OCI-LY1 (cell line): ENCODE data around the gene BSG.

Experiments used
- CTCF ChIP-seq: fragments of 200-600 bp; sonication (generic), shearing (Covaris generic); IDR thresholded peaks from 2 replicates; pipeline ENCODE4 v1.5.1; 2017; ENCODE audit warnings: mild to moderate bottlenecking, antibody characterized with exemption, low read length, moderate library complexity, mixed read lengths
- EZH2 ChIP-seq: fragments of 200-600 bp; sonication (generic), shearing (Covaris generic); IDR thresholded peaks from 2 replicates; pipeline ENCODE4 v1.8.0; 2017; ENCODE audit warnings: borderline replicate concordance, mixed run types, mild to moderate bottlenecking, antibody characterized with exemption, low read length, moderate library complexity, mixed read lengths

GRCh38 chr19:542173-542866 lies 30.1 kb upstream of the BSG start:
- no peak for TF ChIP-seq CTCF
- no peak for TF ChIP-seq EZH2
